ENCODE measurements around the gene TDRD9.

DNA sequence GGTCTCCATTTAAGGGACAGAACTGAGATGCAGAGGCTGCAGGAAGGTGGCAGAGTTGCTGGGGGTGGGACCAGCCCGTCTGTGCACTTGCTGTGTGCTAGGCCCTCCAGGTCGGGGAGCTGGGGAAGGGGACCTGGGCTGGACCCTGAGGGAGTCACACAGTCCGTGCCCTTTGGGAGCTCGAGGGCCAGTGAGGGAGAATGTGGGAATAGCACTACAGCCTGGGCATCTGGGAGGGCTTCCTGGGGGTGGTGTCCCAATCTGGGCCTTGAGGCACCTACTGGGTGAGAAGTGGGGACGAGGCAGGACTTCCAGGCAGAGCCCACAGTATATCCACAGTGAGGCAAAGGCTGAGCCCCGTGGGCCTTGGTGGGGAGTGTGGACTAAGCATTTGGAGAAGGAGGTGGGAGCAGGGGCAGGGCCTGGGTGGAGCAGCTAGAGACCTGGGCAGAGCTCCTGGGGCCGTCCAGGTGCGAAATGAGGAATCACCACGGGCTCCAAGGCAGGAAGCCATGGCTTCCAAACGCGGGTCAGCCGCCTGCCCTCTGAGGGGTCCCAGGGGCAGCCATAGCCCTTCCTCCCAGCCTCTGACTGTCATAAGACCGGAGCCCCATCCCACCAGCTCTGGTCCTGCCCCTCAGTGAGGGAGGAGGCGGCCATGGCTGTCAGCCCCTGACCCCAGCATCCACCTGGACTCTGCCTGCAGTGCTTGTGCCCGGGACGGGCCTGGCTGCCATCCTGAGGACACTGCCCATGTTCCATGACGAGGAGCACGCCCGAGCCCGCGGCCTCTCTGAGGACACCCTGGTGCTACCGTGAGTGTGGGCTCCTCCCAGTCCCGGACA is 163.9 kb downstream of the TDRD9 start:
- TF ChIP-seq, protein P1, sequence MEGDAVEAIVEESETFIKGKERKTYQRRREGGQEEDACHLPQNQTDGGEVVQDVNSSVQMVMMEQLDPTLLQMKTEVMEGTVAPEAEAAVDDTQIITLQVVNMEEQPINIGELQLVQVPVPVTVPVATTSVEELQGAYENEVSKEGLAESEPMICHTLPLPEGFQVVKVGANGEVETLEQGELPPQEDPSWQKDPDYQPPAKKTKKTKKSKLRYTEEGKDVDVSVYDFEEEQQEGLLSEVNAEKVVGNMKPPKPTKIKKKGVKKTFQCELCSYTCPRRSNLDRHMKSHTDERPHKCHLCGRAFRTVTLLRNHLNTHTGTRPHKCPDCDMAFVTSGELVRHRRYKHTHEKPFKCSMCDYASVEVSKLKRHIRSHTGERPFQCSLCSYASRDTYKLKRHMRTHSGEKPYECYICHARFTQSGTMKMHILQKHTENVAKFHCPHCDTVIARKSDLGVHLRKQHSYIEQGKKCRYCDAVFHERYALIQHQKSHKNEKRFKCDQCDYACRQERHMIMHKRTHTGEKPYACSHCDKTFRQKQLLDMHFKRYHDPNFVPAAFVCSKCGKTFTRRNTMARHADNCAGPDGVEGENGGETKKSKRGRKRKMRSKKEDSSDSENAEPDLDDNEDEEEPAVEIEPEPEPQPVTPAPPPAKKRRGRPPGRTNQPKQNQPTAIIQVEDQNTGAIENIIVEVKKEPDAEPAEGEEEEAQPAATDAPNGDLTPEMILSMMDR (IDR thresholded peaks at IDR 0.05; ENCODE audit: low read length): no peak
- TF ChIP-seq EZH2 (IDR thresholded peaks at IDR 0.05; ENCODE audit: borderline replicate concordance, low read length): no peak
